NCI-H1436 (cell line): Measurements from ENCODE around the gene PFKL.
"Not testable (repeated sequence)": the region's sequence is repeated elsewhere in the genome, so short reads cannot be mapped to it uniquely, and the experiment has no call there.

ENCODE experiments used
- DNase-seq: peaks from one replicate; lab custom pipeline; 2025; lab: John Stamatoyannopoulos, UW

Gene PFKL

GRCh38 chr21:44344541-44345183 is 44.8 kb downstream of the PFKL start:
- no peak for DNase-seq

GRCh38 chr21:44345495-44345894 is 45.6 kb downstream of the PFKL start:
- DNase-seq, result no peak

GRCh38 chr21:44347911-44348451 is 48.1 kb downstream of the PFKL start:
- peak; percentile 42 for DNase-seq

DNA sequence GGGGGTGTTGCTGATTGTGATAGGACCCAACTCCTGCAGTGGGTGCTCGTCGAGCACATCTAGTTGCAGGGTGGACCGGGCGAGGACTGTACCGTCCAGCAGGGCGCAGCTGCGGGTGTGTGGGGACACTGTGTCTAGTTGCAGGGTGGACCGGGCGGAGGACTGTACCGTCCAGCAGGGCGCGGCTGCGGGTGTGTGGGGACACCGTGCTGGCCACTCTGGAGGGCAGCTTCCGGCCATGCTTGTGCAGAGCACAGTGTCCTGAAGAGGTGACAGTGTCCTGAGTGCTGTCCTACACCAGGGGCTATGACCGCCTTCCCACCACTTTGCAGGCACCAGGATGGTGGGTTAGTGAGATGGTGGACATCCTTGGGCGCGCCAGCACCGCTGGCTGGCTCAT is 49.0 kb downstream of the PFKL start:
- DNase-seq, result no peak

GRCh38 chr21:44349416-44349846 is 49.6 kb downstream of the PFKL start:
- DNase-seq, result no peak

DNA sequence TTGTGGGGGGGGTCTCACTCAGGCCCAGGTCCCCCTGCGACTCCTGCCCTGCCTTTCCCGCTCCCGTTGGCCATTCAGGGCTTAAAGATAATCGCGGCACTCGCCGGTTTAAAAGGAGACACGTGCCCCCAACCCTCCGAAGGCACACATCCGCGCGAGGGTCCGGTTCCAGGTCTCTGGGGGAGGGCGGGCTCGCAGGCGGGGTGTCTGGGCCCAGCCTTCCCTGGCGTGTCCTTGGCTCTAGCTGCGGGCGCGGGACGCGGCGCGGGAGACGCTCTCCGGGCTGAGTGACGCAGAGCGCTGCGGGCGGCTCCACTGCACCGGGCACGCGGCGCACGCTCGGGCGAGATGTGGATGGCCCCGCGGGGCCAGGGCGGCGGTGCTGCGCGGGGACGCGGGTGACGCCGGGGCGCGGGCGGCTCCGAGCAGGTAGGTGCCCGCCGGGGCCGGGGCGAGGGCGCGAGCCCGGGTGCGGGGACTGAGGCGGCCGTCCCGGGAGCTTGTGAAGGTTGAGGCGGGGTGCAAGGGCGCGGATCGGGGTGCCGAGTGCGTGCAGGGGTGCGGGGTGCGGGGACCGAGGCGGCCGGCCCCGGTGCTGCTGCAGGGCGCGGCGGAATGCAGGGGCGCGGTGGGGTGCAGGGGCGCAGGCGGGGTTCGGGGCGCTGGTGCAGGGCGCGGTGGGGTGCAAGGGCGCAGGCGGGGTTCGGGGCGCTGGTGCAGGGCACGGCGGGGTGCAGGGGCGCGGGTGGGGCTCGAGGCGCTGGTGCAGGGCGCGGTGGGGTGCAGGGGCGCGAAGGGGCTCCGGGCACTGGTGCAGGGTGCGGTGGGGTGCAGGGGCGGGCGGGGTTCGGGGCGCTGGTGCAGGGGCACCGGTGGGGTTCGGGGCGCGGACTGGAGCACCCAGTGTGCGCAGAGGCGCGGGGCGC is 50.3 kb downstream of the PFKL start:
- DNase-seq, result no peak

GRCh38 chr21:44350773-44351481 is 51.1 kb downstream of the PFKL start:
- no peak for DNase-seq

DNA sequence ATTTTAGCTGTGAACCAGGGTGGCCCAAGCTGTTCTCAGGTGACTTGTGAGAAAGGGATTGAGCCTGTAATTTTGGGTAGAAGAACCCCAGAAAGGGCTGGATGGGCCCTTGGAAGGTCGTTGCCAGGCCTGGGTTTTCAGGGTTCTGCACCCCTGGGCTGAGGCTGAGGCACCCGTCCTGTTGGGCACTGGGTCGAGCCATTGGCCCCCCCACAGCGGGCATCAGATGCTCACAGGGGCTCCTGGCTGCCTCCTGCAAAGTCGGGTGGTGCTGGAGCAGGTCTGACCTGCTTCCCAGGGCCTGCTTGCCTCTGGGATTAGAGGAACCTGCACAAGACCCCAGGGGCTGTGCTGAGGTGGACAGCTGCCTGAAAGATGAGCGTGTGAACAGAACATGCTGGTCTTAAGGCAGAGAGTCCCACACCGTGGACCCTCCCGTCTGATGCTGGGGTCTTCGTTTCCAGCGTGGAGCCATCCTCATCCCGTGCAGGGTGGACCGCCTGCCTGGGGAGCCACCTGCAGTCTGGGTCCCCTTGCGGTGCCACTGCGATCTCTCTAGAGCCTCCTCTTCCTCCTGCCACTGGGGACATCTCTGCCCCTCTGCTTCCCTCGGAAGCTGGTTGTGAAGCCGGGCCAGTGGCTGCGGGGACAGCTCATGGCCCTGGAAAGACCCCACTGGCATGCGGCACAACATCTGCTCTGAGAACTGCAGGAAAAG is 51.8 kb downstream of the PFKL start:
- DNase-seq, result no peak

DNA sequence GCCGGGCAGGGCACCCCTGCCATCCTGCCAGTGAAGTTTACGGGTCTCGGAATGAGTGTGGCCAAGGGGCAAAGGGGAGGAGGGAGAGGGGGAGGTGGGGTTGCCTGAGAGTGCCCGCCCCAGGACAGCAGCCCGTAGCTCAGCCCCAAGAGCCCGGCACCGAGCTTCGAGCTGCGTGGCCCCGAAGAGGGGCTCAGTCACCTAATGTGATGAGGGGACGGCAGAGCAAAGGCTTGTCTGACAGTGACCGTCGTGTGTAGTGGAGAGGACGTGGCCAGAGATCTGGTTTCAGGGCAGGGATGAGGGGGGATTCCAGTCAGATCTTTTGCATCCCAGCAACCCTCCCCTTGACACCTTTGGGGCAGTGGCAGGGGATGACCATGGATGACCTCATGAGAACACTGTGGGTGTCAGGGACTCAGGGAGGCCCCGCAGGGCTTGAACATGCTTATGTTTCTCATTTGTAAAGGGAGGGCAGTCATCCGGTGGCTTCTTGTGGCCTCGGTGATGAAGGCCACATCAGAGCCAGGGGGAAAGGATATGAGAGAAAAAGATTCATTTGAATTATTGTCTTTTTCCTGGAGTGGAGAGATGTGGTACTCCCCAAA is 52.5 kb downstream of the PFKL start:
- no peak for DNase-seq

- DNase-seq, result no peak
Observed at GRCh38 chr21:44353191-44353970, 53.5 kb downstream of the PFKL start, which contains the start of gene TRPM2. TRPM2 (plus strand) TSS chr21:44353621; CDS start chr21:44353701, 80 bp downstream.

GRCh38 chr21:44354001-44354405 is 54.1 kb downstream of the PFKL start:
- DNase-seq, result no peak

- no peak for DNase-seq
Observed at GRCh38 chr21:44354775-44355771, 55.2 kb downstream of the PFKL start.

GRCh38 chr21:44356160-44356559 is 56.3 kb downstream of the PFKL start:
- DNase-seq, result no peak

GRCh38 chr21:44356636-44357035 is 56.8 kb downstream of the PFKL start:
- DNase-seq, result no peak

DNA sequence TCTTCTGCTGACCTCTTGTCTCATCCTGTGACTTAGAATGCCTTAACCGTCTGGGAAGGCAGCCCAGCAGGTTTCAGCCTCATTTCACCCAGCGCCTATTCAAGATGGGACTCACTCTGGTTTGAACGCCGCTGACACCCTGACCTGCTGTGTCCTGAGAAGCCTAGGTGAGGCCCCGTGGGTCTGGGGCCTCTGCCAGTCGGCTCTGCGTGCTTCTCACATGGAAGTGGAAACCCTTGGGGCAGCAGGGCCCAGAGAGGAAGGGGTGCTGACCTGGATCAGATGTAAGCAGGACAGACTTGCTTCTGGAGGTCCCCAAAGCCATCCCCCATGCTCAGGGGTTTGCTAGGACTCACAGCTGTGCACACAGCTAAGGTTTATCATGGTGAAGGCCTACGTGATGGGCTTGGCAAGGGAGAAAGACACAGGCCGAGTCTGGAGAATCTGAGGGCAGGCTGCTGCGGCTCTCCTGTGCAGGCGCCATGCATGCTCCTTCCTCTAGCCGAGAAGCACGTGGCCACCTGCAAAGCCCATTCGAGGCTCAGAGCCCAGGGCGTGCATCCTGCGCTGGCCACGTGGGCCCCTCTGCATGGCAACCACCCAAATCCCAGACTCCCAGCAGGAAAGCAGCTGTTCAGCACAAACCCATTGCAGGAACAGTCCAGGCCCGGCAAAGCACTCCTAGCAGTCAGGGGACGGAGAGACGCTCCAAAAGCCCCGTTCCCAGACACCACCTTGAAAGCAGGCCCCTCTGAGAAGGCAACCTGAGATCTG is 57.4 kb downstream of the PFKL start:
- no peak for DNase-seq

GRCh38 chr21:44359396-44359795 is 59.5 kb downstream of the PFKL start:
- DNase-seq, result no peak

GRCh38 chr21:44360159-44360558 is 60.3 kb downstream of the PFKL start:
- no peak for DNase-seq

- DNase-seq, result not testable (repeated sequence)
Observed at GRCh38 chr21:44361903-44362302, 62.0 kb downstream of the PFKL start.
